Right ventricle myocardium superior (tissue), 1 donor: ENCODE measurements around the gene RUNX1. TPM values are rescaled to one million over a fixed set of nuclear protein-coding genes. Genes with fewer than 3 reads are reported as not detected.
"Not testable (repeated sequence)": the region's sequence is repeated elsewhere in the genome, so short reads cannot be mapped to it uniquely, and the experiment has no call there.

Experiments
- ATAC-seq: fragments of 200-7000 bp; cut with Tn5 transposase; one replicate; pipeline ENCODE4 v1.9.1; 2020; ENCODE audit warnings: mild to moderate bottlenecking; ENCODE audit not compliant: poor library complexity
- DNase-seq: peaks from one replicate; pipeline ENCODE4 v3.0.0-alpha.2; 2020
- intact Hi-C: fragments of 100-400 bp; cut with DNase I; formaldehyde crosslinking; loops from one replicate; pipeline ENCODE4 v1.11.2; 2022
- total RNA-seq: library from RNA; stranded (reverse); fragmentation: NEBNext Ultra II Directional; extraction: Animal tissue kit (Norgen Biotek cat#: 25700); gene quantifications from one replicate; pipeline ENCODE4 v1.2.1, GENCODE V29; 2021
- donor health status: DM: no; HTN: yes; CAD: no; lungs with severe emphysema.

The RUNX1 gene
- total RNA-seq, 1 donor from 2014 or later = 1.5 TPM

DNA sequence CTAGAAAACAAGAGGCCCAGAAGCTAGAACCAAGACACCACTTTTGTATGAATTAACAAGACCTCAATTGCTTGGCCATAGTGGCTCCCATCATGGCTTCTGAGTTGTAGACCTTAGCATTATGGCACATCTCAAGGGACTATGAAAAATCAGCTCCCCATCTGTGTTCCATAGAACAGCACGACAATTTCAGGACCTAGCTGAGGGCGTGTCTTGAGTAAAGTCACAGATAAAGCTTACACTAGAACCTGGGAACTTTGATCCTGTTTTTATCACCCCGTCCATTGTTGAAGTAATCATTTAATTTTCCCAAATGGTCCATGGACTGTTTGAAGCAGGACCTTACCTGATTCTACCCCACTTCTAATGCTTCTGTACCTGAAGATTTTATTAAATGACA is 44.8 kb downstream of the RUNX1 start:
- DNase-seq (no peak), ATAC-seq (no peak)
- intact Hi-C loops = no loop called here

DNA sequence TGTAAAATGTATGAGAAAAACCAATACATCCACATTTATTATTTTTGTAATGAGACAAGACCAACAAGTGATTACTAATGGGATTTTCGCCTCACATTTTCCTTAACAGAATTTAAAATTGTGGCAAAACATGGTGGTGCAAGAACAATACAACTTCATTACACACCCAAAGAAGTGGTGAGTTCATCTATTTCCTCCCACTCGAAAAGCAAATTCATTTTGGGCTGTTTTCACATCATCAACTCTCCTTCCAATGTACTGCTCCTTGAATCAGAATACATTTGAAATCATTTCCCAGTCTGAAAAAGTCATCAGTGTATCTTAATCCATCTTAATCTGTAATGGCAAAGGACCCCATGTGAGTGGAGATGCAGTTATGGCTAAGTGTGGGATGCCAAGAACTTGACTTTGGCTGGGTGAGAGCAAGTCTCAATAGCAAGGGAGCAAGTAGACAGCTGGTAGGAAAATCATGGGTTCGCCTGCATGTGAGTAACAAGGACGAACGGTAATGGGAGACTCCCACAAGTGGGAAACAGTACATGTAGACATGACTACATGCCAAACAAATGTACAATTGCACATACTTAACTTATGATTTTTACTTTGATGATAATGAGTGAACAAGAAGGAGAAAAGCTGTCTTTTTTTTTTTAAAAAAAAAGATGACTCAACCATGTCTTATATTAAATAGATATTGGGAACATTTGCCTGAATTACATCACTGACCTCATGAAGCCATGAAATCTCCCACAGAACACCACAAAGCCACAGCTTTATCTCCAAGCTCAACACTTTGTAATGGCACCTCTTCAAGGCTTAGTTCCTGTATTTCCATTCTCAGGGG is 46.0 kb downstream of the RUNX1 start:
- intact Hi-C loops = no loop called here
- no peak for ATAC-seq
- no peak for DNase-seq

DNA sequence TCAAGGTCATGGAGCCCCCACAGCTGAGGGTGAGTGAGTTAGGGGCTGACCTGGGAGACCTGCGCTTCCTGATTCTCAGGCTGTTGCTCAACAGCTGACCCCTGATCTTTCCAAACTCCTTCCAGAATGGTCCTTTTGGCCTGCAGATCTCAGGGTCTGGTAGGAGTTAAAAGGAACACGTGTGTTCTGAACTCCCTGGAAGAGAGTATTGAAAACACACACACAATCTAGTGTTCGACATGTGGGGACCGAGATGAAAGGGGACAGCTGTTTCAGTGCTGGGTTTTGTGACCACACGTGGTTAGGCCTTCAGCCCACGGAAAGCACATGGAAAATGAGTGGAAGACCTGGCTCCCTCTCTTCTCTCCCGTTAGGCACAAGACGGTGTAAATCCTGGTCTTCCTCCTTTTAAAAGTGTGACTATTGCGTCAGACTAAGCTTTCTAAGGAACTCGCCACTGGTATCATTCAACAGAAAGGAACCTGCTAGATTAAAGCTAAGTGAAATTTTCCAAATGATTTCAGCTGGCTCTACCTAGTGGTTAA is 49.6 kb downstream of the RUNX1 start:
- intact Hi-C loops = no loop called here
- ATAC-seq = peak; percentile 32
- no peak for DNase-seq

DNA sequence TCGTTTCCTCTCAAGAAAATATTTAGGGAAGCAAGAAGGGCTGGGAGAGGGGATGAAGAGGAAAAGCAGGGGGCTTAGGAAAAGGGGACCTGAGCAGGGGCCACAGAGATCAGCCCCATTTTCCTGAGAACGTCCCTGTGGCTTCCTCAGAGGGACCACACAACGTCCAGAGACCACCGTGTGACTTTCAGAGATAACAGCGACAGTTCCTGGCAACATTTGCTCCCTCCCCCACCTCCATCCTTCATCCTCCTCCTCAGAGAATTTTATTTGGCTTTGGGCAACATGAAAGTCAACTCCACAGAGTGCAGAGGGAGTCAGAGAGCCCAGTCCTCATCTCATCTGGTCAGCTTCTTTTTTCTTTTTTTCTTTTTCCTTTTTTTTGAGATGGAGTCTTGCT is 50.9 kb downstream of the RUNX1 start:
- intact Hi-C loops = no loop called here
- no peak for DNase-seq
- ATAC-seq = no peak

DNA sequence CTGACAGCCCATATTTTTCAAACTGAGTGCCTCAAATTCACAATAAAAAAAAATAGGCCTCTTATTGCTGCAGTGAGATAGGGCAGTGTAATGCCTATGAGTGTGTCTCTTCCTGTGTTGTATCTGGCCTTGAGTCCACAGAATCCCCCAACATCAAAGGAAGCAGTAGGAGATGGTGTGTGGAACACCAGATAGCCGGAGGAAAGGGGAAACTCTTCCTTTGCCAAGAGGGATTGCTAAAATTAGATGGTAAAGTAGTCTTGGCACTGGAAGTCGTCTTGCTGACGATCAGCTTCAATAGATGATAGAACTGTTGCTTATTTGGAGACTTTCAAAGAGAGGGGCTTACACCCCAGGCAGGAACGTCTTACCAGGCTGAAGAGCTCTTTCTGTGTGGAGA is 51.8 kb downstream of the RUNX1 start:
- no peak for DNase-seq
- ATAC-seq = no peak
- intact Hi-C loops = no loop called here

DNA sequence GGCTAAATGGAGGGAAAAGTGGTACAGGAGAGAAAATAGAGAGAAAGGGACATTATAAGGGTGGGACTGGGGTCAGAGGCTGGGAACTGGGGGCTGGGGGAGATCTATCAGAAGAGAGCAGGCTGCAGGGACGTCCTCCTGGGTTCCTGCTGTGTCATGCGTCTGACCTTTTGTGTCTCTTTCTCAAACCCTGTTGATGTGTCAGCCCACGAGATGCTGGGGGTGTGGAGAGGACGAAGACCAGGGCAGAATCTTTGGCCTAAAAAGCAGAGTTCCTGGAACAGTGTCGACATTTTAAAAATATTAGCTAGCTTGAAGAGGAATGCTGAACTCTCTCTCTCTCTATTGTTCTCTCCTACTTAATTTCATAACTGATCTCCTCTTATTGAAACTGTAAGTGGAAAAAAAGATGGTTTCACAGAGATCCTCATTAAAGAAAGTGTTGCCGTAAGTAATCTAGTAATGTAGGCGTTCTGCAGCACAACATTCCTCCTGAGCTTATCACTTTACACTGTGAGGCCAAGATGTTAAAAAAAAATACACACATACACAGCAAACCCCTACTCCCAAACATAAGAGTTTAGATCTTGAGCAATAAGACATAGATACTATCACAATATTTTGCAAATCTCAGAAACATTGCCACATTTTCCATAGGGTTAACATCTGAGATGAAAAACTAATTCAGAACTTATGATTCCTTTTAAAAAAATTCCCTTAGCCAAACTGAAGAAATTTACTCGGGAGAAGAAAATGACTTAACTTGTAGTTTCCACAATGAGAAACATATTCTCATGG is 52.6 kb downstream of the RUNX1 start:
- peak; percentile 40 for DNase-seq
- intact Hi-C loops = no loop called here
- ATAC-seq = peak; percentile 11

DNA sequence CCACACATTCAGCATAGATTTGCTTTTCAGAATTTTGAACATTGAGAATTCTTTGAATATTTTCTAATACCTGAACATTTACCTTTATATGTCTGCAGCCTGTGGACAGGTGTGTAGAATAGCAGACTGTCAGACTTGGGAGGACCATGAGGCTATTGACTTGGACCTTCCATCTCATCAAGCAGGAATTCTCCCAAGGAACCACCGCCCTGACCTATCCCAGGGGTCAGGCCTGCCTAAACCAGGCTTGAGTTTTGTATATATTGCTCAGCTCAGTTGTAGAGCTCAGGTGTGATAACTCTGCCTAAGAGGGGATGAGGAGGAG is 53.2 kb downstream of the RUNX1 start:
- intact Hi-C loops = no loop called here
- DNase-seq = no peak
- ATAC-seq = no peak

DNA sequence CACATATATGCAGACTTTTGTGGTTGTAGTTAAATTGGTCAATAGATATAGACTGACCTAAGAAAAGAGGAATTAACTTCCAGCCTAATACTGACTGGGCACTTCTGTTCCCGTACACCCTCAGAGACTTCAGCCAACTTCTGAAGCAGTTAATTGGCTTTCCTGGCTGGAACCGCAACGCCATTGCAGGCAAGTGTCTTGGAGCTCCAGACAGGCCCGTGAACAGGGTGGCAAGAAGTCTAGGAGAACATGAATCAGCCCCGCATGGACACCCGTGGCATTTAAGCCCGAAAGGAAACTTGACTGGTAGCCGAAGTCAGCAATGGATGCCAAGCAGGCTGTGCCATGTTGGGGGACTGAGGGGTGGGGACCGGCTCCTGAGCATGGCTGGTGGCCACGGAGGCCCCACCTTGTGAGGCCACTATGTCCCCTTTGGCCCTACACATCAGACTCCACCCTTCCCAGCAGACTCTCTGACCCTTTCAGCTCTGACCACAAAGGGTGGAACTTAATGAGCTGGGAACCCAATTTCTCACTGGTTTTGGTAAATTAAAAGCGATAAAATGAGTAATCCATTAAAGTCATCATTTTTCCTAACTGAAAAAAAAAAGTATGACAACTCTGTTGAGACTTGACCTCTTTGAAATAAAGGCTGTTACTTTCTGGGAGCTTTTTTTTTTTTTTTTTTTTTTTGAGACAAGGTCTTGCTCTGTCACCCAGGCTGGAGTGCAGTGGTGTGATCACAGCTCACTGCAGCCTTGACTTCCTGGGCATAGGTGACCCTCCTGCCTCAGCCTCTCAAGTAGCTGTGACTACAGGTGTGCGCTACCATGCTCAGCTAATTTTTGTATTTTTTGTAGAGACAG is 54.1 kb downstream of the RUNX1 start:
- ATAC-seq (no peak), DNase-seq (peak; percentile 34)
- intact Hi-C loops = no loop called here

DNA sequence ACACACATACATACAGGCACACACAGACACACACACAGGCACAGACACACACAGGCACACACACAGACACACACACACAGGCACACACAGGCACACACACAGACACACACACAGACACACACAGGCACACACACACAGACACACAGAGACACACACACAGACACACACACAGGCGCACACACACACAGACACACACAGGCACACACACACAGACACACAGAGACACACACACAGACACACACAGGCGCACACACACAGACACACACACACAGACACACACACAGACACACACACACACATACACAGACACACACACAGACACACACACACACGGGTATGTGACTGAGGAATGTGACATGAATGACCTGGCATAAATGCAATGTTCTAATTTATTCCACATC is 55.6 kb downstream of the RUNX1 start:
- DNase-seq, ATAC-seq, intact Hi-C loops: not testable (repeated sequence)

DNA sequence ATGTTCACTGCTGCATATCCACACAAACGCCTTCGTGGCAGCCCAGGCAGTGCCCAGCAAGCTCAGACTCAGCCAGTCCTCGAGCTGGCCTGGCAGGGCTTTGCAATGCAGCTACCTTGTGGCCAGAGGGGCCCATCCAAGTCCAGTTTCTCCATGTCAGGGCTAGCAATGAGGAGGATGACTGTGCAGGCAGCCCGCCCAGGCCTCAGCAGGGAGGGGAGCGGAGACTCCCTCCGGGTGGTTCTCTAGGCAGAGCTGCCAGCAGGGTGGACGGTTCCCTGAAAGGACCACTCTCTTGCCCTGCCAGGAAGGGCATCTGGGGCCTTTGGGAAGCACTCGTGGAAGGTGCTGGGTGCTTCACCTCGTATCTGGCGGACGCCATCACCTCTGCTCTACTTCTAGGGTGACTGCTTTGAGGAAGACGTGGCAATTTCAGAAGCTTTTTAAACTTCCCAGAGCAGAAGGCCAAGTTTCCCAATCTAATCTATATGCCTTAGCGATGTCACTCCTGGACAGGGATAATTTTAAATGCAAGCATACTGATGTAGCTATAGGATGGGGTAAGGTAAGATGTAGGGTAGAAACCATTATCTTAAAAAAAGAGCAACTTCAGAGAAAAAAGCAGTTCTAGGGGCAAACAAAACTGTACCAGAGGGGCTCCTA is 56.2 kb downstream of the RUNX1 start:
- no peak for ATAC-seq
- intact Hi-C loops = no loop called here
- peak; percentile 41 for DNase-seq

DNA sequence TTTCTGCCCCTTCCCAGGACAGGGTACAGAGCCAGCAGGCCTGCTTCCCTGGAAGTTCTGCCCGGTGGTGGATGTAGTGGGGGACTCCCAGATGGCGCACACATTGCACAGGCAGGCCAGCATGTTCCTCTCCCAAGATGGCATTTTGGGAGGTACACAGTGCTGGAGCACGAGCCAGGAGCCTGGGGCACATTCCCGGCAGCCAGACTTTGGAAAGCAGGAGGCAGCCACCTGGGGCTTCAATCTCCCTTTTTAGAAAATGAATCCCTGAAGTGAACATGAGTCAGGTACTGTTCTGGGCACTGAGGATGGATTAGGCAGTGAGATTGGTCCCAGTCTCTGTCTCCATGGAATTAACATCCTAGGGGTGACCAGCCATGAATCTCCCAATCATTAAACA is 56.9 kb downstream of the RUNX1 start:
- no peak for ATAC-seq
- no peak for DNase-seq
- intact Hi-C loops = no loop called here

DNA sequence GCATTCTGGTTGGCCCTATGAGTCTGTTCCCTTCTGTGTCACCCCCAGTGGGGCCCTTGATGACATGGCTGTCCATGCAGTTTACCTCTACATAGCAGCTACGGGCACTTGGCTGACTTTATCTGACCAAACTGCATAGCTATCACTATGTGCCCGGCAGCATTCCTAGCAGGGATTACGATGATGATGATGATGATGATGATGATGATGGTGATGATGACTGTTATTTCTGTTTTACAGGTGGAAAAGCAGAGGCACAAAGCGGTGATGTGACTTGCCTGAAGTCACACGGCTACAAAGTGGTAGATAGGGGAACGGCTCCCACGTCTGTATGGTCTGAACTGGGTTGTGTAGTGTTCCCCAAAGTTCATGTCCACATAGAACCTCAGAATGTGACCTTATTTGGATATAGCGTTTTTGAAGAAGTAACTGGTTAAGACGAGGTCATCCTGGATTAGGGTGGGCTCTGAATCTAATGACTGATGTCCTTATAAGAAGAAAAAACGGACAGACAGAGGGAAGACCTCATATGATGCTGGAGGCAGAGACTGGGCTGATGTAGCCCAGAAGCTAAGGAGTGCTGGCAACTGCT is 57.6 kb downstream of the RUNX1 start:
- DNase-seq (no peak), ATAC-seq (no peak)
- intact Hi-C loops = no loop called here

DNA sequence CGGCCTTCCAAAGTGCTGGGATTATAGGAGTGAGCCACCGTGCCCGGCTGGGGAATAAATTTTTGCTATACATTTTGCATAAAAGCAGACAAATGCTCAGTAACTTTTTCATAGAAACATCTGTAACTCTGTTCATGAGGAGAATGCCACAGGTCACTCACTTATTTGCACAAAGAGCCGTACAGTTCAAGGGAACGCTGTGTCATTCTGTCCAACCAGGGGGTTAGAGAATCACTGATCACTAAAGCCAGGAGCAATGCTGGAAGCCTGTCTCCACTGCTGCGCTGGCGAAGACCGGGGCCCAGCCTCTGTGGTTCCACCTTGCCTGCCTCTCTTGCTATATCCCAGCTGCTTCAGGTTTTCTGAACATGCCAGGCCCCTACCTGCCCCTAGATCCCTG is 58.3 kb downstream of the RUNX1 start:
- DNase-seq = no peak
- no peak for ATAC-seq
- intact Hi-C loops = no loop called here

DNA sequence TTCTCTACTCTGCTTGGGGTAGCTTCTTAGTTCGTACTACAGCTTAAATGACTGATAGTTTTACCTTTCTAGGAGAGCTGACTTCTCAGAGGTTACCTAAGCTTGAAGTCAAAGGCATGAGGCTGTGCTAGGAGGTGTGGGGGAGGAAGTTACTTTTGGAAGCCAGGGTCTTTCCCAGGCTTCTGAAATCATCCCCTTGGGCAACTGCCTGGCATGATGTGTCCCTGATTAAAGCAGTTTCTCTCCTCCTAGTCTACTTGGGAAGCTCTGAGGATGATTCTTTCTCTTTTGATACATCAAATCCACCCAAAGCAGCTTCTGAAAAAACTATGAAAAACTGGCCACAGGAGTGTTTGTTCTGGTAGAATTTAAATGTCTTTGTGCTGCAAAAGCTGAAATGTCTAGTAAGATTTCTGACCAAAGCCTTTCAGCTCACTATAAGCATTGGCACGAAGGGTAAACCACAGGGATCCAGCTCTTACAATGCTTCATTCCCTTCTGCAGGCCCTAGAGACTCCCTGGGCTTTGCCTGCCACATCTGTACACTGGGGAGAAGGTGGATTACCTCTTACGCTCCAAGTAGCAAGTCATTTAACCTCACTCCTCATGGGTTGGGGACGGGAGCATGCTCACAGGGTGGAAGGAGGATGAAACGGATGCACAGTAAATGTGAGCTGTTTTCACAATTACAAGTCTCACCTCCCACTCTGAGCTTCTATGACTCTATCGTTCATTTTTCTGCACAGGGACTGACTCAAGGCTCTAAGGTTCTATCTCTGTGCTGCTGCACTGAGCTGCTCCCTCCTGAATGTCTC is 59.6 kb downstream of the RUNX1 start:
- ATAC-seq = no peak
- intact Hi-C loops = no loop called here
- no peak for DNase-seq

DNA sequence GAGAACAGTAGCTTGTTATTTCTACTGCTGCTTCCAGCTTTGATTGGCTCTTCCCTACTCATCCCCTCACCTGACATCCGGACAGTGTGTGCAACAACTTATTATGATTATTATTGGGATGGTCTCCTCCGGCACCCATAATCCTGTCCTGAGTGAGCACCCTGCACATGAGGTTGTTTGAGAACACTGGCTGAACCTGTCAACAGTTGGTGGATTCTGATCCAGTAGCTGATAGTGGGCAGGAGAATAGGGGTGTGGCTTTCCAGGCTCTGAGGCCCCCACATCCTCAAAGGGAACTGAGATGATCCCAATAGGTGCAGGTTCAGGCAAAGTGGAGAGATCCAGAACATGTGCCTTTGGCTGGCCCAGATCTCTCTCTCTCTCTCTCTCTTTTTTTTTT is 60.5 kb downstream of the RUNX1 start:
- DNase-seq = no peak
- intact Hi-C loops = no loop called here
- ATAC-seq = no peak

DNA sequence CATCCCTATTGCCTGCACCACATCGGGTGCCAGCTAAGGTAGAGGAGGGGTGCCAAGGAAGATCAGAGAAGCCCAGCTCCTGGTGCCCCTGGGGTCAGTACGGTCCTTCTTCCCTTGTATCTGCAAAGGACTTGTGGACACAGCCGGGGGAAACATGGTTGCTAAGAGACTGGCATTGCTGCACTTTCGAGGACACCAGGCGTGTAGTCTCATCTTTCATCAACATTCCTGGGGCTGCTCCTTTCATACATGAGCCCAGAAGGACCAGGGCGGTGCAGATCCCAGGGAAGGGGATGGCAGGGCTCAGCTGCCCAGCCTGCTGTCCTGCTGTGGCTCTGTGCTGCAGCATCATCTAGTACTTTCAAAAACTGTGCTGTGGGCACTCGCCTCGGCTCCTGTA is 61.0 kb downstream of the RUNX1 start:
- ATAC-seq = no peak

DNA sequence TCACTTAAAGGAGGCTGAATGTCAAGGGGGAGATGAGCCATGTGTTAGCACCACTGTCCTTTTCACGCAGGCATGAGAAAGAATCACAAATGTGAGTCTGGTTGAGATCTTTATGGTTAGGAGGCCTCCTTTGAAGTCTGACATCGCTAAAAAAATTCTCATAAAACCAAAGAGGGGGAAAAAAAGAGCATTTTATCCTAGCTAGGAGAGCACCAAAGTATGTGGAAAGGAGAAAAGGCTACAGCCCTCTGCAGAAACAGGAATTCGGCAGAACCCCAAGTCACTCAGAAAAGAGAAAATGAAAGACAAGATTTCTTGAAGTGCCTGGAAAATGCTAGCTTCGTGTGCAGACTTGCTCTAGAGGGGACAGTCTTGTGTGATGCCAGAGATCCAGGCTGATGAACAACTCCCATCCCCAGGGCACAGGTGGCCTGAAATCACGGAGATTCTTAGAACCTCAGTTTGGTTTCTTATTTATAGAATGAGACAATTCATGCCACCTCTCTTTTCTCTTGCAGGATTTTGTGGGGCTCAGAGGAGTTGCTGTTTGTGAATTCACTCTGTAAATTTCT is 61.5 kb downstream of the RUNX1 start:
- intact Hi-C loops = no loop called here
- DNase-seq = no peak
- ATAC-seq = no peak

More for the DNA sequence above, 61.0 kb downstream of the RUNX1 start:
- DNase-seq = no peak
- intact Hi-C loops = no loop called here
